ENCODE data around the gene ARHGAP29. TPM values are rescaled to one million over a fixed set of nuclear protein-coding genes. Genes with fewer than 3 reads are reported as not detected.

ARHGAP29 gene
- total and polyA plus RNA-seq, 2 of the 8 experiments (the other 6 are each of a cell fraction or from before 2014, with no cell fraction given): 0.57 to 3.2 TPM

GRCh38 chr1:94178901-94179300 is 58.5 kb downstream of the ARHGAP29 start:
- Histone ChIP-seq H3K4ac (replicated peaks; ENCODE audit: insufficient read length, low read depth, low read length) (no peak overlapping the region), H3K4me1 (replicated peaks in 1 of 4; ENCODE audit: control insufficient read depth in 3 of 4, insufficient read depth in 4 of 4, low read length in 3 of 4) (no peaks in the 10 kb centered on the region), H2BK15ac (ENCODE audit: low read length) (no peak overlapping the region), H3K79me2 (ENCODE audit: control insufficient read depth in 1 of 2, insufficient read depth in 2 of 2, low read length in 2 of 2) (no peaks in the 10 kb centered on the region), H2AK5ac (ENCODE audit: low read depth, low read length) (no peak overlapping the region), H4K8ac (ENCODE audit: extremely low read depth, insufficient read depth, low read length) (no peak overlapping the region), H2BK12ac (ENCODE audit: low read depth, low read length) (no peak overlapping the region), H3K4me3 (ENCODE audit: extremely low read depth in 1 of 4, insufficient read depth in 2 of 4, low read depth in 3 of 4, low read length in 4 of 4) (no peak overlapping the region), H4K91ac (replicated peaks; ENCODE audit: insufficient read length, low read length) (no peak overlapping the region), H3K9me3 (ENCODE audit: insufficient read depth in 2 of 2, low read depth in 1 of 2, low read length in 1 of 2) (no peaks in the 10 kb centered on the region), H3K9ac (replicated peaks in 1 of 4; ENCODE audit: extremely low read depth in 1 of 4, low read depth in 3 of 4, low read length in 3 of 4) (no peak overlapping the region), H4K20me1 (replicated peaks in 1 of 2; ENCODE audit: control insufficient read depth in 1 of 2, insufficient read depth in 2 of 2, low read length in 2 of 2) (no peaks in the 10 kb centered on the region), H3K18ac (ENCODE audit: extremely low read depth, low read length) (no peak overlapping the region), H3K27ac (ENCODE audit: low read depth, low read length) (no peak overlapping the region), H3K4me2 (ENCODE audit: insufficient read depth in 1 of 2, low read depth in 2 of 2, low read length in 2 of 2) (no peak overlapping the region), H3K79me1 (ENCODE audit: low read depth, low read length) (no peaks in the 10 kb centered on the region), H2BK120ac (replicated peaks; ENCODE audit: low read depth, low read length) (no peak overlapping the region), H3K56ac (replicated peaks; ENCODE audit: insufficient read length, low read depth, low read length) (no peak overlapping the region), H4K5ac (ENCODE audit: insufficient read length, low read depth, low read length) (no peak overlapping the region), H3K14ac (ENCODE audit: insufficient read length) (no peak overlapping the region), H2BK20ac (ENCODE audit: low read length) (no peak overlapping the region), H3K36me3 (ENCODE audit: control insufficient read depth in 2 of 4, insufficient read depth in 4 of 4, low read length in 3 of 4) (no peaks in the 10 kb centered on the region), H2AFZ (ENCODE audit: low read length) (no peak overlapping the region), H3K23me2 (ENCODE audit: low read depth, low read length) (no peaks in the 10 kb centered on the region), H3K23ac (ENCODE audit: insufficient read length) (no peak overlapping the region), H3K27me3 (replicated peaks in 1 of 4; ENCODE audit: control insufficient read depth in 3 of 4, extremely low read depth in 1 of 4, insufficient read depth in 3 of 4, low read length in 3 of 4) (no peaks in the 10 kb centered on the region), H2BK5ac (ENCODE audit: low read depth, low read length) (no peak overlapping the region)
- CTCF ChIA-PET (ENCODE audit: partially characterized antibody): interaction anchor here (1.2 to 1.9 kb wide), 3 partner anchors 21 to 157 kb away, joined by 3 to 4 read pairs (median 3); no protein-coding TSS in a partner anchor
- DNase-seq (ENCODE audit: low read depth in 1 of 2, low spot score in 2 of 2): no peak
- FAIRE-seq: no peak
- POLR2A ChIA-PET (ENCODE audit: partially characterized antibody): no interaction called here
- no peak for TF ChIP-seq TBP (IDR thresholded peaks at IDR 0.05; ENCODE audit: low read depth, low read length)
- TF ChIP-seq SIRT6 (IDR thresholded peaks at IDR 0.05; ENCODE audit: low read length): no peak
- no peak for TF ChIP-seq CTBP2 (IDR thresholded peaks at IDR 0.05; ENCODE audit: borderline replicate concordance, insufficient read depth, insufficient read length, low read length)
- TF ChIP-seq ATF2 (IDR thresholded peaks at IDR 0.05; ENCODE audit: low read length): no peak
- TF ChIP-seq TAF1 (IDR thresholded peaks at IDR 0.05; ENCODE audit: low read depth, low read length): no peak
- TF ChIP-seq MAX (IDR thresholded peaks at IDR 0.05): no peak
- TF ChIP-seq SP1 (IDR thresholded peaks at IDR 0.05; ENCODE audit: low read depth, low read length): no peak
- no peak for TF ChIP-seq EGR1 (IDR thresholded peaks at IDR 0.05; ENCODE audit: borderline replicate concordance, low read depth, low read length)
- no peak for TF ChIP-seq BACH1 (IDR thresholded peaks at IDR 0.05; ENCODE audit: low read length)
- no peak for TF ChIP-seq CBX5 (IDR thresholded peaks at IDR 0.05; ENCODE audit: low read depth, low read length)
- TF ChIP-seq EP300 (IDR thresholded peaks at IDR 0.05; ENCODE audit: borderline replicate concordance in 1 of 2, low read depth in 2 of 2, low read length in 2 of 2): no peak
- no peak for TF ChIP-seq CREB1 (IDR thresholded peaks at IDR 0.05)
- TF ChIP-seq ATF3 (IDR thresholded peaks at IDR 0.05; ENCODE audit: insufficient read depth, low read depth, low read length): no peak
- TF ChIP-seq CHD2 (IDR thresholded peaks at IDR 0.05; ENCODE audit: low read length): no peak
